GM11168 (cell line): ENCODE measurements around the gene FMO5.
"Not testable (repeated sequence)": the region's sequence is repeated elsewhere in the genome, so short reads cannot be mapped to it uniquely, and the experiment has no call there.

Experiments
- in situ Hi-C: fragments of 300-500 bp; cut with MboI; formaldehyde crosslinking; loops from one replicate; pipeline ENCODE4 v1.12.0; 2022; ENCODE audit warnings: low sequenced_read_pairs; ENCODE audit not compliant: unreplicated experiment

FMO5 gene

DNA sequence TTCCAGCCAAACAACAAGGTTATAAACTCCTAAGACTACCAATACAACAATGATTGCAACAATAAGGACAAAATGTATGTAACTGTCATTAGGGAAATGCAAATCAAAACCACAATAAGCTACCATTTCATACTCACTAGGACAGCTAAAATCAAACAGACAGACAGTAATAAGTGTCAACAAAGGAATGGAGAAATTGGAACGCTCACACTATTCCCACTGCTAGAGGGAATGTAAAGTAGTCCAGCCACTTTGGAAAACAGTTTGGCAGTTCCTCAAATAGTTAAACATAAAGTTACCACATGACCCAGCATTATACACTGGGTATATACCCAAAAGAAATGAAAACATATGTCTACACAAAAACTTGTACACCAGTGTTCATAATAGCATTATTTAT, 62.1 kb downstream of the FMO5 start:
- in situ Hi-C loops: no loop called here

DNA sequence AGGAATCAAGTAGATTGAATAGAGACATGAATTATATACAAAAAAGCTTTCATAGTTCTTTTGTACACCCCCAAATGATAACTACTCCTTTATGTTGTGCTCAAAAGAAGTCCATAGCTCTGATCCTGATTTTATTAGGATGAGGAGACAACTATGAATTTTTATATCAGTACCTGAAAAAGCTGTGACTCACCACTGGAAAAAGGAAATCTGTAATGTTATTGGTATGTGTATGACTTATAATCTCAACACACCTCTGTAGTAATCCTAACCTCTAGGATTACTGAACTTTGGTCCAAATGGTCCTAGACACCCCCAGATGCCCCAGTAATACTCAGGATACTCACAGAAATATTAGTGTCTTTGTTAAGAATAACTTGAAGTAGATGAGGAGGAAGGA, 63.0 kb downstream of the FMO5 start:
- in situ Hi-C loops: no loop called here

DNA sequence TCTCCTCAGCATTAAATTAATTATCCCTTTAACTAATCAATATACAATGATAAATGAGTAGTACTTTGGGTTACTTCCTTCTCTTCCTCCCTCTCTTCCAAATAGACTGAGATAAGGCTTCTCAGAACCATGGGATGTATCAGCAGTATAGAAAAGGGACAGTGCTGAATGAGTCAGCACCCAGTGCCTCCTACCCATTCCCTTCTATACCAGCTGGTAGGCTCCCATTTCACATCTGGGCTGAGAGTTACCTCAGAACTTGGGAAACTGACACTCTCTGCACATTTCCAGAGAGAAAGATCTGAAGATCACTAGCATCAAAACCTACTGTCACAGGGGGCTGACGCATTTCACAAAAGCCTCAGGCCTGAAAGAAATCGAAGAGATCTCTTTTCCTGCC, 68.0 kb downstream of the FMO5 start:
- in situ Hi-C loops: not testable (repeated sequence)

DNA sequence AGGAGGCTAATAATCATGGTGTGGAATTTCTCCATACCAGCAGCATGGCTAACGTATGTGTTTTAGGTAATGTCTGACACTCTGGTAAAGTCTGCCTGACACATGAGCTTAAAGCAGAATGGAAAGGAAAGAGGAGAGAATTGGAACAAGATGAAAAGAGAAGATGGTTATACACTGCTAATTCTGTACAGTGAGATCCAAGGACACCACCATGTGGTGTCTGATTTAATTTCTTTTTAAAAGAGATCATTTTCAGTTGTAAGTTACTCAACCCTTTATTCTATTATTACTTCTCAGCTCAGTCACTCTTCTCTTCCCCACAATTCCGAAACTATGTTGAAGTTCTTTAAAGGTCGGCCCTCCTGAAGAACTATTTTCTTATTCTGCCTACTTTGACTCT, 68.5 kb downstream of the FMO5 start:
- in situ Hi-C loops: no loop called here

DNA sequence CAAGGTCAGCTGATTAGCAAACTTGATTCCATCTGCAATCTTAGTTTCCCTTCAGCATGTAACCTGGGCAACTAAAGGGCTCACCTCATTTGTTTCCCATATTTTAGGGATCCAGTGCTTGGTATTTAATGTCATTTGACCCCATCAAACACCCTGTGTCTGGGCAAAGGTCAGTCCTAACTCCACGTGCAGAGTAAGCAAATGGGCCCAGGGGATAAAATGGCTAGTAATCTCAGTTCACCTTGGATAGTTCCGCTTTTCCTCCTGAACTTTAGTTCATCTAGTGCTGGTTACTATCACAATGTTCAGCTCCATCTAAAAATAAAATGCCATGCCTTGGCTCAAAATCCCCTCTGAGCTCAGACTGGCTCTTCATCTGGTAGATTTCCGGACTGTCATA, 72.4 kb downstream of the FMO5 start:
- in situ Hi-C loops: no loop called here

DNA sequence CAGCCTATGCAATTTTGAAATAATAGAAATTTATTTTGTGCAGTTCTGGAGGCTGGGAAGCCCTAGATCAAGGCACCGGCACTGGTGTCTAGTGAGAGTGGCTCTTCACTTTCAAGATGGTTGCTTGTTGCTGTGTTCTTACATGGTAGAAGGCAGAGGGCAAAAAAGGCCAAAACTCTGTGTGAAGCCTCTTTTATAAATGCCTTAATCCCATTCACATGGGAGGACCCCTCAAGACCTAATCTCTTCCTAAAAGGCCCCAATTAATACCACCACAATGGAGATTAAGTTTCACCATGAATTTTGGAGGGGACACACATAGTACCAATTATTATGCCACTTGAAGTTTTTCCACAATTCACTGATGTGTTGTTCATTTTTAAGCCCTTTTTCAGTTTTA, 73.9 kb downstream of the FMO5 start:
- in situ Hi-C loops: no loop called here

DNA sequence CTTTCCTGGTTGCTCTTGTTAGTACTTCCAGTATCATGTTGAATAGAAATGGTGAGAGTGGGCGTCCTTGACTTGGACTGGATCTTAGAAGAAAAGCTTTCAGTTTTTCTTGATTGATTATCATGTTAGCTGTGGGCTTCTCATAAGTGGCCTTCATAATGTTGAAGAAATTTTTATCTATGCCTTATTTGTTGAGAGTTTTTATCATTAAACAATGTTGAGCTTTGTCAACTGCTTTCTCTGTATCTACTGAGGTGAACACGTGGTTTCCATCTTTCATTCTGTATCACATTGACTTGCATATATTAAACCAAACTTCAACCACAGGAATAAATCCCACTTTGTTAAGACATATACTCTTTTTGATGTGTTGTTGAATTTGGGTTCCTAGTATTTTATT, 82.3 kb downstream of the FMO5 start:
- in situ Hi-C loops: no loop called here
